Skeletal muscle satellite cell (primary cell): ENCODE data around the gene SIX2.
"Not testable (repeated sequence)": the region's sequence is repeated elsewhere in the genome, so short reads cannot be mapped to it uniquely, and the experiment has no call there.

Experiments
- H3K27me3 ChIP-seq: 2 replicates; pipeline ENCODE4 v1.7.0; 2013; ENCODE audit warnings: low read length; ENCODE audit not compliant: control insufficient read depth, insufficient read depth
- H3K36me3 ChIP-seq: 2 replicates; pipeline ENCODE4 v1.7.0; 2013; ENCODE audit warnings: mild to moderate bottlenecking, control low read depth, low read length; ENCODE audit not compliant: insufficient read depth
- H3K4me1 ChIP-seq: 2 replicates; pipeline ENCODE4 v1.7.0; 2013; ENCODE audit warnings: low read length; ENCODE audit not compliant: control insufficient read depth, insufficient read depth
- H3K4me2 ChIP-seq: 2 replicates; pipeline ENCODE4 v1.7.0; 2013; ENCODE audit warnings: mild to moderate bottlenecking, low read length
- H3K4me3 ChIP-seq: 2 replicates; pipeline ENCODE4 v1.7.0; 2013; ENCODE audit warnings: low read length
- H3K9ac ChIP-seq: 2 replicates; pipeline ENCODE4 v1.7.0; 2013; ENCODE audit warnings: mild to moderate bottlenecking, low read depth, low read length, moderate library complexity
- H3K9me3 ChIP-seq: replicated peaks from 2 replicates; pipeline ENCODE4 v1.7.0; 2013; ENCODE audit warnings: mild to moderate bottlenecking, control low read depth, low read length

Gene SIX2

GRCh38 chr2:45040786-45041185, 31.5 kb upstream of the SIX2 start:
- Histone ChIP-seq H3K4me1 (peaks cover 11% of the 10 kb centered on the region), H3K4me2 (no peak overlapping the region), H3K4me3 (no peak overlapping the region), H3K9me3 (no peaks in the 10 kb centered on the region), H3K27me3 (peaks cover 4% of the 10 kb centered on the region), H3K9ac (no peak overlapping the region), H3K36me3 (no peaks in the 10 kb centered on the region)

- not testable (repeated sequence) for H3K4me2 ChIP-seq, H3K27me3 ChIP-seq, H3K9me3 ChIP-seq, H3K4me3 ChIP-seq, H3K9ac ChIP-seq, H3K36me3 ChIP-seq
- peaks cover 11% of the 10 kb centered on the region for H3K4me1 ChIP-seq
These were observed 30.6 kb upstream of the SIX2 start for GRCh38 chr2:45039804-45040203.

GRCh38 chr2:45038861-45039260, 29.6 kb upstream of the SIX2 start:
- H3K9ac ChIP-seq, H3K4me2 ChIP-seq, H3K36me3 ChIP-seq, H3K9me3 ChIP-seq, H3K4me3 ChIP-seq, H3K27me3 ChIP-seq: not testable (repeated sequence)
- H3K4me1 ChIP-seq = peaks cover 11% of the 10 kb centered on the region

- no peak overlapping the region for H3K4me2 ChIP-seq
- no peaks in the 10 kb centered on the region for H3K36me3 ChIP-seq
- H3K9ac ChIP-seq = no peak overlapping the region
- peaks cover 2% of the 10 kb centered on the region for H3K4me1 ChIP-seq
- no peaks in the 10 kb centered on the region for H3K27me3 ChIP-seq
- no peaks in the 10 kb centered on the region for H3K9me3 ChIP-seq
- no peak overlapping the region for H3K4me3 ChIP-seq
These were observed 24.1 kb upstream of the SIX2 start for GRCh38 chr2:45033302-45033701.

GRCh38 chr2:45031028-45031427, 21.8 kb upstream of the SIX2 start:
- no peaks in the 10 kb centered on the region for H3K27me3 ChIP-seq
- H3K4me2 ChIP-seq = no peak overlapping the region
- no peaks in the 10 kb centered on the region for H3K9me3 ChIP-seq
- H3K4me1 ChIP-seq = peaks cover 6% of the 10 kb centered on the region
- H3K36me3 ChIP-seq = no peaks in the 10 kb centered on the region
- H3K9ac ChIP-seq = no peak overlapping the region
- H3K4me3 ChIP-seq = no peak overlapping the region

GRCh38 chr2:45030553-45030952, 21.3 kb upstream of the SIX2 start:
- Histone ChIP-seq H3K4me3 (no peak overlapping the region), H3K27me3 (no peaks in the 10 kb centered on the region), H3K4me2 (no peak overlapping the region), H3K9ac (no peak overlapping the region), H3K9me3 (no peaks in the 10 kb centered on the region), H3K36me3 (no peaks in the 10 kb centered on the region), H3K4me1 (peaks cover 6% of the 10 kb centered on the region)

GRCh38 chr2:45029215-45029614, 20.0 kb upstream of the SIX2 start:
- Histone ChIP-seq H3K4me3 (no peak overlapping the region), H3K36me3 (no peaks in the 10 kb centered on the region), H3K27me3 (no peaks in the 10 kb centered on the region), H3K9me3 (no peaks in the 10 kb centered on the region), H3K9ac (no peak overlapping the region), H3K4me1 (peaks cover 18% of the 10 kb centered on the region), H3K4me2 (no peak overlapping the region)

GRCh38 chr2:45028276-45028675, 19.0 kb upstream of the SIX2 start:
- H3K9me3 ChIP-seq = no peaks in the 10 kb centered on the region
- H3K4me1 ChIP-seq = peaks cover 18% of the 10 kb centered on the region
- H3K36me3 ChIP-seq = no peaks in the 10 kb centered on the region

GRCh38 chr2:45026924-45027450, 17.7 kb upstream of the SIX2 start:
- Histone ChIP-seq H3K36me3 (no peaks in the 10 kb centered on the region), H3K4me1 (peaks cover 18% of the 10 kb centered on the region), H3K9ac (no peak overlapping the region), H3K9me3 (no peaks in the 10 kb centered on the region), H3K4me2 (no peak overlapping the region), H3K27me3 (no peaks in the 10 kb centered on the region), H3K4me3 (no peak overlapping the region)

More at GRCh38 chr2:45028276-45028675, 19.0 kb upstream of the SIX2 start:
- H3K9ac ChIP-seq = no peak overlapping the region
- H3K27me3 ChIP-seq = no peaks in the 10 kb centered on the region
- no peak overlapping the region for H3K4me2 ChIP-seq
- H3K4me3 ChIP-seq = no peak overlapping the region

- no peak overlapping the region for H3K4me2 ChIP-seq
- no peak overlapping the region for H3K4me3 ChIP-seq
- H3K9ac ChIP-seq = peak overlapping the region; percentile 5
- H3K36me3 ChIP-seq = no peaks in the 10 kb centered on the region
- no peaks in the 10 kb centered on the region for H3K9me3 ChIP-seq
- H3K4me1 ChIP-seq = peaks cover 18% of the 10 kb centered on the region
- H3K27me3 ChIP-seq = no peaks in the 10 kb centered on the region
These were observed 15.5 kb upstream of the SIX2 start for GRCh38 chr2:45024600-45025291.

GRCh38 chr2:45024097-45024496, 14.8 kb upstream of the SIX2 start:
- H3K9me3 ChIP-seq = no peaks in the 10 kb centered on the region
- no peaks in the 10 kb centered on the region for H3K36me3 ChIP-seq
- no peak overlapping the region for H3K4me2 ChIP-seq
- no peak overlapping the region for H3K9ac ChIP-seq
- H3K4me3 ChIP-seq = no peak overlapping the region
- H3K27me3 ChIP-seq = no peaks in the 10 kb centered on the region
- peaks cover 18% of the 10 kb centered on the region for H3K4me1 ChIP-seq

- Histone ChIP-seq H3K4me1 (peaks cover 11% of the 10 kb centered on the region), H3K27me3 (no peaks in the 10 kb centered on the region), H3K4me2 (no peak overlapping the region), H3K36me3 (no peaks in the 10 kb centered on the region), H3K4me3 (no peak overlapping the region), H3K9me3 (no peaks in the 10 kb centered on the region), H3K9ac (no peak overlapping the region)
These were observed 11.2 kb upstream of the SIX2 start for GRCh38 chr2:45020439-45020838.
